Adrenal gland (tissue), 5 donors: ENCODE measurements around the gene MSRB3.

Experiments
- CTCF ChIP-seq, 6 experiments: fragments of 450-650 bp in 4 of 6; fragments of 200-600 bp in 2 of 6; sonication (generic) in 1 of 6; IDR thresholded peaks; 1 replicate in 5 of 6; 2 replicates in 1 of 6; pipeline versions ENCODE4 v1.5.1 to v1.8.0; 2016 to 2021; ENCODE audit warnings: antibody characterized with exemption in 6 of 6, mild to moderate bottlenecking in 2 of 6, moderate library complexity in 1 of 6
- POLR2A ChIP-seq, 2 donors: fragments of 450-650 bp; IDR thresholded peaks; one replicate each; pipeline ENCODE4 v1.6.1; 2017; ENCODE audit warnings: antibody characterized with exemption in 2 of 2, mild to moderate bottlenecking in 2 of 2, moderate library complexity in 1 of 2
- donor health status: DM: no; HTN: no; CAD: no.

- TF ChIP-seq CTCF (IDR thresholded peaks at IDR 0.05) (no peak), POLR2A (IDR thresholded peaks at IDR 0.05) (no peak)
Measured at GRCh38 chr12:65355461-65355860, 77.0 kb downstream of the MSRB3 start.
